H9 (cell line): Measurements from ENCODE around the gene SMIM1. TPM values are rescaled to one million over a fixed set of nuclear protein-coding genes. Genes with fewer than 3 reads are reported as not detected.

Source experiments
- DNase-seq: peaks from one replicate; pipeline ENCODE4 v3.0.0-alpha.2; 2017
- H2AFZ ChIP-seq: one replicate; pipeline ENCODE4 v1.6.1; 2013; ENCODE audit warnings: mild to moderate bottlenecking, low read length, control low read depth, moderate library complexity
- H2AK5ac ChIP-seq: 2 replicates; pipeline ENCODE4 v1.6.1; 2013; ENCODE audit warnings: low read length, control low read depth, mixed read lengths; ENCODE audit not compliant: insufficient read length
- H2BK120ac ChIP-seq: one replicate; pipeline ENCODE4 v1.6.1; 2013; ENCODE audit warnings: low read depth, mild to moderate bottlenecking, low read length, control low read depth, inconsistent platforms; ENCODE audit not compliant: poor library complexity, severe bottlenecking
- H2BK12ac ChIP-seq: 2 replicates; pipeline ENCODE4 v1.6.1; 2013; ENCODE audit warnings: low read length, control low read depth, mixed read lengths, low read depth; ENCODE audit not compliant: insufficient read length
- H2BK15ac ChIP-seq: 2 replicates; pipeline ENCODE4 v1.6.1; 2013; ENCODE audit warnings: low read depth, low read length, control low read depth
- H2BK20ac ChIP-seq: one replicate; pipeline ENCODE4 v1.6.1; 2013; ENCODE audit warnings: low read depth, mild to moderate bottlenecking, low read length, control low read depth, inconsistent platforms; ENCODE audit not compliant: poor library complexity, severe bottlenecking
- H2BK5ac ChIP-seq: 2 replicates; pipeline ENCODE4 v1.6.1; 2013; ENCODE audit warnings: low read length, control low read depth, mixed read lengths; ENCODE audit not compliant: insufficient read length
- H3K14ac ChIP-seq: 2 replicates; pipeline ENCODE4 v1.6.1; 2013; ENCODE audit warnings: low read length, control low read depth; ENCODE audit not compliant: insufficient read depth
- H3K18ac ChIP-seq: 2 replicates; pipeline ENCODE4 v1.6.1; 2013; ENCODE audit warnings: low read depth, mild to moderate bottlenecking, mixed read lengths, low read length, control low read depth; ENCODE audit not compliant: insufficient read length
- H3K23ac ChIP-seq: 2 replicates; pipeline ENCODE4 v1.6.1; 2013; ENCODE audit warnings: low read length, control low read depth, mixed read lengths, low read depth; ENCODE audit not compliant: insufficient read length
- H3K23me2 ChIP-seq: 2 replicates; pipeline ENCODE4 v1.6.1; 2013; ENCODE audit warnings: low read depth, mild to moderate bottlenecking, mixed read lengths, low read length, control low read depth; ENCODE audit not compliant: insufficient read length, poor library complexity, severe bottlenecking
- H3K27ac ChIP-seq: 2 replicates; pipeline ENCODE4 v1.5.1; 2013; ENCODE audit warnings: low read length, control low read depth, mixed read lengths, low read depth; ENCODE audit not compliant: insufficient read length
- H3K27me3 ChIP-seq: 2 replicates; pipeline ENCODE4 v1.6.1; 2013; ENCODE audit warnings: low read length, control low read depth, inconsistent platforms; ENCODE audit not compliant: insufficient read depth
- H3K4ac ChIP-seq: 2 replicates; pipeline ENCODE4 v1.6.1; 2013; ENCODE audit warnings: low read depth, mild to moderate bottlenecking, control low read depth, inconsistent platforms, low read length, moderate library complexity
- H3K4me1 ChIP-seq: 2 replicates; pipeline ENCODE4 v1.6.1; 2013; ENCODE audit warnings: low read length, control low read depth, inconsistent platforms; ENCODE audit not compliant: insufficient read depth
- H3K4me2 ChIP-seq: 2 replicates; pipeline ENCODE4 v1.6.1; 2013; ENCODE audit warnings: low read length, control low read depth, mixed read lengths; ENCODE audit not compliant: insufficient read length, insufficient read depth
- H3K56ac ChIP-seq: 2 replicates; pipeline ENCODE4 v1.6.1; 2013; ENCODE audit warnings: low read depth, mild to moderate bottlenecking, mixed read lengths, low read length, control low read depth; ENCODE audit not compliant: insufficient read length
- H3K79me1 ChIP-seq: 2 replicates; pipeline ENCODE4 v1.6.1; 2013; ENCODE audit warnings: low read depth, mild to moderate bottlenecking, moderate library complexity, low read length, control low read depth, inconsistent platforms; ENCODE audit not compliant: insufficient read depth, poor library complexity, severe bottlenecking
- H3K79me2 ChIP-seq: 2 replicates; pipeline ENCODE4 v1.6.1; 2013; ENCODE audit warnings: low read length, control low read depth, inconsistent platforms; ENCODE audit not compliant: insufficient read depth
- H3K9ac ChIP-seq: 2 replicates; pipeline ENCODE4 v1.6.1; 2013; ENCODE audit warnings: low read length, control low read depth, mixed read lengths; ENCODE audit not compliant: insufficient read length; ENCODE audit errors: extremely low read depth
- H3K9me3 ChIP-seq: one replicate; pipeline ENCODE4 v1.6.1; 2013; ENCODE audit warnings: low read depth, low read length, inconsistent platforms; ENCODE audit not compliant: control insufficient read depth
- H3T11ph ChIP-seq: one replicate; pipeline ENCODE4 v1.6.1; 2013; ENCODE audit warnings: mild to moderate bottlenecking, low read length, control low read depth, inconsistent platforms
- H4K20me1 ChIP-seq: one replicate; pipeline ENCODE4 v1.6.1; 2013; ENCODE audit not compliant: control insufficient read depth, insufficient read length, insufficient read depth
- H4K5ac ChIP-seq: 2 replicates; pipeline ENCODE4 v1.6.1; 2013; ENCODE audit warnings: low read depth, mild to moderate bottlenecking, mixed read lengths, low read length, control low read depth; ENCODE audit not compliant: insufficient read length
- H4K8ac ChIP-seq: replicated peaks from 2 replicates; pipeline ENCODE4 v1.6.1; 2013; ENCODE audit warnings: low read length, control low read depth, mixed read lengths, low read depth; ENCODE audit not compliant: insufficient read length
- H4K91ac ChIP-seq: 2 replicates; pipeline ENCODE4 v1.6.1; 2013; ENCODE audit warnings: low read depth, mild to moderate bottlenecking, moderate library complexity, mixed read lengths, low read length, control low read depth; ENCODE audit not compliant: insufficient read length
- H3K27ac Mint-ChIP-seq, 3 experiments: 2 replicates in 2 of 3; 3 replicates in 1 of 3; pipeline ENCODE4 v1.8.0; 2020 to 2021; ENCODE audit warnings: mixed read lengths in 3 of 3, mild to moderate bottlenecking in 1 of 3, moderate library complexity in 1 of 3
- H3K27me3 Mint-ChIP-seq: 2 replicates; pipeline ENCODE4 v1.8.0; 2021; ENCODE audit warnings: low read depth, mild to moderate bottlenecking, moderate library complexity, mixed read lengths
- H3K36me3 Mint-ChIP-seq, 3 experiments: 2 replicates in 2 of 3; 3 replicates in 1 of 3; pipeline ENCODE4 v1.8.0; 2020 to 2021; ENCODE audit warnings: low read depth in 3 of 3, mixed read lengths in 3 of 3; ENCODE audit not compliant: insufficient read depth in 1 of 3
- H3K4me1 Mint-ChIP-seq, 2 experiments: 2 replicates each; pipeline ENCODE4 v1.8.0; 2020; ENCODE audit warnings: mixed read lengths in 2 of 2
- H3K4me3 Mint-ChIP-seq, 2 experiments: 2 replicates in 1 of 2; 3 replicates in 1 of 2; pipeline ENCODE4 v1.8.0; 2020 to 2021; ENCODE audit warnings: mild to moderate bottlenecking in 2 of 2, mixed read lengths in 2 of 2, moderate library complexity in 1 of 2
- H3K9me3 Mint-ChIP-seq, 2 experiments: 2 replicates in 1 of 2; 3 replicates in 1 of 2; pipeline ENCODE4 v1.8.0; 2020; ENCODE audit warnings: mild to moderate bottlenecking in 2 of 2, mixed read lengths in 2 of 2, moderate library complexity in 1 of 2
- CTCF ChIP-seq: fragments of 200-600 bp; sonication (generic); conservative IDR thresholded peaks from 3 replicates; pipeline ENCODE4 v1.8.0; 2021; ENCODE audit warnings: antibody characterized with exemption, mild to moderate bottlenecking
- WGBS: extraction: QIAGEN DNeasy Blood & Tissue Kit; methylation state at CpG from one replicate; pipeline ENCODE4 v1.1.7; 2013; ENCODE audit warnings: missing lambda C conversion rate, low lambda C conversion rate, mixed read lengths; ENCODE audit not compliant: insufficient read length; ENCODE audit errors: extremely low coverage; 5-methylcytosine and 5-hydroxymethylcytosine counted together
- total RNA-seq: library from RNA; stranded (reverse); gene quantifications from 2 replicates; pipeline ENCODE4 v1.2.1, GENCODE V29; 2021

SMIM1 gene
- total RNA-seq, 1 experiment from 2014 or later: 5.3 TPM

GRCh38 chr1:3738943-3739342 lies 33.6 kb upstream of the SMIM1 start:
- Mint-ChIP-seq H3K4me1 (peaks cover 0 to under 1% of the 10 kb centered on the region in 2 experiments; a peak in 3 of 4 replicates), H3K27me3 (no peaks in the 10 kb centered on the region), H3K9me3 (no peaks in the 10 kb centered on the region), H3K36me3 (peaks cover 24 to 44% (median 38%) of the 10 kb centered on the region in 3 experiments; a peak in 6 of 7 replicates), H3K4me3 (no peak overlapping the region), H3K27ac (no peak overlapping the region)
- Histone ChIP-seq H3K14ac (no peak overlapping the region), H2AFZ (no peak overlapping the region), H3K56ac (no peak overlapping the region), H3K27me3 (no peaks in the 10 kb centered on the region), H3K9ac (no peak overlapping the region), H3K79me1 (no peaks in the 10 kb centered on the region), H3K23ac (no peak overlapping the region), H3K79me2 (no peaks in the 10 kb centered on the region), H3K27ac (no peak overlapping the region), H3T11ph (no peak overlapping the region), H4K5ac (no peak overlapping the region), H3K4me1 (no peaks in the 10 kb centered on the region), H3K23me2 (no peaks in the 10 kb centered on the region), H4K8ac (no peak overlapping the region), H4K91ac (no peak overlapping the region), H3K18ac (no peak overlapping the region), H3K4me2 (no peak overlapping the region), H2BK12ac (no peak overlapping the region), H3K4ac (no peak overlapping the region), H2BK5ac (no peak overlapping the region), H2AK5ac (no peak overlapping the region), H2BK15ac (no peak overlapping the region), H4K20me1 (peaks cover 3% of the 10 kb centered on the region), H2BK20ac (no peak overlapping the region), H2BK120ac (no peak overlapping the region), H3K9me3 (no peaks in the 10 kb centered on the region)
- WGBS: no CpG with 5 or more reads among the region's 12 CpGs
- no peak for DNase-seq
- no peak for TF ChIP-seq CTCF
